Rectal smooth muscle tissue (tissue), 1 donor: ENCODE measurements around the gene HSFX2.
"Not testable (repeated sequence)": the region's sequence is repeated elsewhere in the genome, so short reads cannot be mapped to it uniquely, and the experiment has no call there.

Experiments used
- H3K27ac ChIP-seq: one replicate; pipeline ENCODE4 v1.7.0; 2013; ENCODE audit warnings: low read depth, low read length, inconsistent platforms
- H3K27me3 ChIP-seq: one replicate; pipeline ENCODE4 v1.7.0; 2013; ENCODE audit warnings: low read length; ENCODE audit not compliant: control insufficient read depth, insufficient read depth
- H3K36me3 ChIP-seq: one replicate; pipeline ENCODE4 v1.7.0; 2013; ENCODE audit warnings: low read length; ENCODE audit not compliant: control insufficient read depth, insufficient read depth
- H3K4me1 ChIP-seq: one replicate; pipeline ENCODE4 v1.7.0; 2013; ENCODE audit warnings: low read length; ENCODE audit not compliant: control insufficient read depth, insufficient read depth
- H3K4me3 ChIP-seq: one replicate; pipeline ENCODE4 v1.7.0; 2013; ENCODE audit warnings: low read length
- H3K9ac ChIP-seq: one replicate; pipeline ENCODE4 v1.7.0; 2013; ENCODE audit warnings: low read length

HSFX2 gene

DNA sequence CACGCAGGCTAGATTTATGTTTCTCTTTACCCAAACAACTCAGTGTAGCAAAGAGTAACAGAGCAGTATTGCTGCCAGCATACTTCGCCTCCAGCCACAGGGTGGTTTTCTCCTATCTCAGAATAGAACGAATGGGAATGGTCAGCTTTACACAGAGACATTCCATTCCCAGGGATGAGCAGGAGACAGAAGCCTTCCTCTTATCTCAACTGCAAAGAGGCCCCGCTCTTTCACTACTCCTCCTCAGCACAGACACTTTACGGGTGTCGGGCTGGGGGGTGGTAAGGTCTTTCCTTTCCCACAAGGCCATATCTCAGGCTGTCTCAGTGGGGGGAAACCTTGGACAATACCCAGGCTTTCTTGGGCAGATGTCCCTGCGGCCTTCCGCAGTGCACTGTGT, 31.7 kb upstream of the HSFX2 start:
- H3K27ac ChIP-seq, H3K4me3 ChIP-seq, H3K9ac ChIP-seq, H3K27me3 ChIP-seq, H3K36me3 ChIP-seq, H3K4me1 ChIP-seq: not testable (repeated sequence)

- H3K36me3 ChIP-seq, H3K27ac ChIP-seq, H3K4me1 ChIP-seq, H3K27me3 ChIP-seq, H3K4me3 ChIP-seq, H3K9ac ChIP-seq: not testable (repeated sequence)
Measured at GRCh38 chrX:149619662-149620061, 24.5 kb upstream of the HSFX2 start.

DNA sequence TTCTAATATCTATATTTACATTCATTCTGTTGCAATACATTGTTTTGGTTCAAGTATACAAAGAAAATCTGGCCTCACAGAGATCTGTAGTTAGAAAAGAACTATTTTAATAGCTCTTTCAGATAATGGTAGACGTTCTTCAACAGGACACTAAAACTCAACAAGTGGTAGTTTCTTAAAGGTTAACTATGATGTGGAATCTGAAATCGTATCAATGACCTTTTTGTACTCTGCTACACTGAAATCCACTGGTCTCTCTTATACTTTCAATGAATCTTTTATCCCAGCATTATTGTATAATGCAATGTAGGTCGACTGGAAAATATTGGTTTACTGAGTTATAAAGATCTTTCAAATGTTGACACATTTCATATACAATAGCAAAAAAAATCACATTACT, 23.8 kb upstream of the HSFX2 start:
- Histone ChIP-seq H3K4me1 (no peaks in the 10 kb centered on the region), H3K27me3 (no peaks in the 10 kb centered on the region), H3K27ac (no peak overlapping the region), H3K9ac (no peak overlapping the region), H3K4me3 (no peak overlapping the region), H3K36me3 (no peaks in the 10 kb centered on the region)

DNA sequence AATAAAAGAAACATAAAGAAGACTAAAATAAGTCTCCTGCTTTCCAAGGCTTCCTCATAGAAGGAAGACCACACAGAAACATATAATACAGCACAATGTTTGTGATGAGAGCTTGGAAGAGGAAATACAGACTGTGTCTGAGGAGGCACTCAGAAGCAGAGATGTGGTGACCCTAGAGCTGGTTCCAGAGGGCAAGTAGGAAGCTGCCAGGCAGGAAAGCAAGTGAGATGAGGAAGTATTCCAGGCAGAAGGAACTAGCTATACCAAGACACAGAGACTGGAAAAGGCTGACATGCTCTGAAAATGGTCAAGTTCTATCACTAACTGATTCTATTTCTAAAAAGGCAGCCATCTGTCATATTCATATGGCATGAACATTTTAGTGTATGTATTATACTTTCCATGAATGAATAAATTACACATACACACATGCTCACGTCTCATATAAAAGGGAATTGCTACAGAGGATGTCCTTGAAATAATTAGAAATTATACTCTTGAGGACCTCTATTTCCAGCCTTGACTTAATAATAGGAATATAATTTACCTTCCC, 16.6 kb upstream of the HSFX2 start:
- H3K4me1 ChIP-seq: no peaks in the 10 kb centered on the region
- H3K27me3 ChIP-seq: no peaks in the 10 kb centered on the region
- H3K27ac ChIP-seq: no peak overlapping the region
- H3K9ac ChIP-seq: no peak overlapping the region
- no peaks in the 10 kb centered on the region for H3K36me3 ChIP-seq
- H3K4me3 ChIP-seq: no peak overlapping the region

DNA sequence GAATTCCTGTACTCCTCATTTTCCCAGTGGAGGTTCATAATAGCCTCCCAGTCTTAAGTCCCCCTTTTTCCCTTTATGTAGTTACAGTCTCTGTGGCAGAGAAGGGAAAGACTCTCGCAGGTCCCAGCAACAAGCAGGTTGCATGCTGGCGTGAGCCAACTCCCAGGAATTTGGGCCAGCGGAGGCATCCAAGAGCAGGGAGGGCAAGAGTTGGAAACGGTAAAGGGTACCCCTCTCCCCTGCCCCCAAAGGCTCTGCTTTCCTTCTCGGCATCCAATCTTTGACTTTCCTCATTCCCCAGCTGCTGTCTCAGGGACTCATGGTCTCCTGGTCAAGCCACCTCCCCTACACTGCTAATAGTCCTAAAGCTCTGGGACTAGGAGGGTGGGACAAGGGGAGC, 15.4 kb upstream of the HSFX2 start:
- Histone ChIP-seq H3K27ac (no peak overlapping the region), H3K4me1 (peaks cover 2% of the 10 kb centered on the region), H3K4me3 (no peak overlapping the region), H3K9ac (no peak overlapping the region), H3K36me3 (peaks cover 3% of the 10 kb centered on the region), H3K27me3 (no peaks in the 10 kb centered on the region)

- Histone ChIP-seq H3K36me3 (peaks cover 3% of the 10 kb centered on the region), H3K27ac (no peak overlapping the region), H3K9ac (no peak overlapping the region), H3K4me3 (no peak overlapping the region), H3K27me3 (no peaks in the 10 kb centered on the region), H3K4me1 (peaks cover 2% of the 10 kb centered on the region)
Measured at GRCh38 chrX:149607699-149608098, 12.6 kb upstream of the HSFX2 start.

GRCh38 chrX:149605248-149605885, 10.3 kb upstream of the HSFX2 start:
- H3K4me3 ChIP-seq, H3K9ac ChIP-seq, H3K27ac ChIP-seq, H3K36me3 ChIP-seq, H3K27me3 ChIP-seq, H3K4me1 ChIP-seq: not testable (repeated sequence)

DNA sequence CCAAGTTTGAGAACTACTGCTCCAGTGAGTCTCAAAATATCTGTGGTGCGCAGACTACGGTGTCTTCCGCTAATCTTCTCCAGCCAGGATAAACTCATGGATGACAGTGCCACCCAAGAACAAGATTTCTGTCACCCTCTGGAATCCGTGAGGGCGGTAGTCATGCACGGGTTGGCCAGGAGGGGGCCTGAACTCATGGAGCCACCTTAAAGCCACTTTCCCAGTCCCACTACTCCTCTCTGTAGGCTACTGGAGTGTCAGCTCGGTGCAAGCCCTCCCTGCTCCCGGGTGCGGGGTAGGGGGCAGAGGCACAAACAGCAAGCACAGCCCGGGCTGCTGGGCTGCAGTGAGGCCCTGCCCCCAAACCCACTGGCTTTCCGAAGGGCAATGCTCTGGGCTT, 3.5 kb upstream of the HSFX2 start:
- H3K4me1 ChIP-seq, H3K27me3 ChIP-seq, H3K27ac ChIP-seq, H3K9ac ChIP-seq, H3K4me3 ChIP-seq, H3K36me3 ChIP-seq: not testable (repeated sequence)

- not testable (repeated sequence) for H3K27me3 ChIP-seq
Measured at GRCh38 chrX:149595943-149596342, 829 bp upstream of the HSFX2 start.

DNA sequence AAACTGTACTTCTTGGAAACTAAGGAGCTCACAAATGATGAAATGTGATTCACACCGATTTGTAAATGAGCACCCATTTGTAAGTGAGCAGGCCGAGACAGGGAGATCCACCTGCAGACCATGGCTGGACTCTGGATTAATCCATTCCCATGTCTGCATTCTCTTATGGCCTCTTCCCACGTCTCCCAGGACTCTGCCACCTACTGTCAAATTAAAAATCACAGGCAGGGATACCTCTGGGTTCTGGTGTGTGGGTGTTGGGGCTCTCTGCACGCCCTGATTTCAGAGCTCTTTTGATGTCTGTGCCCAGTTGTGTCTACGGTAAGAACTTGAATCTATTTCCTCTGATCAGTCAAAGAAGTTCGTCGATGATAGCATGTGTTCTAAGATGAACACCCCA, 4.1 kb downstream of the HSFX2 start:
- H3K36me3 ChIP-seq, H3K4me1 ChIP-seq, H3K27me3 ChIP-seq, H3K9ac ChIP-seq, H3K27ac ChIP-seq, H3K4me3 ChIP-seq: not testable (repeated sequence)

More at GRCh38 chrX:149595943-149596342, 829 bp upstream of the HSFX2 start:
- not testable (repeated sequence) for H3K4me1 ChIP-seq, H3K9ac ChIP-seq, H3K27ac ChIP-seq, H3K4me3 ChIP-seq, H3K36me3 ChIP-seq

GRCh38 chrX:149587359-149587758, 7.8 kb downstream of the HSFX2 start, which contains the start of gene MAGEA9B:
TSS of gene MAGEA9B (minus strand) at chrX:149587459. CDS start at chrX:149583179, 4,280 bp downstream.
- not testable (repeated sequence) for H3K27me3 ChIP-seq, H3K27ac ChIP-seq, H3K4me3 ChIP-seq, H3K4me1 ChIP-seq, H3K9ac ChIP-seq, H3K36me3 ChIP-seq

DNA sequence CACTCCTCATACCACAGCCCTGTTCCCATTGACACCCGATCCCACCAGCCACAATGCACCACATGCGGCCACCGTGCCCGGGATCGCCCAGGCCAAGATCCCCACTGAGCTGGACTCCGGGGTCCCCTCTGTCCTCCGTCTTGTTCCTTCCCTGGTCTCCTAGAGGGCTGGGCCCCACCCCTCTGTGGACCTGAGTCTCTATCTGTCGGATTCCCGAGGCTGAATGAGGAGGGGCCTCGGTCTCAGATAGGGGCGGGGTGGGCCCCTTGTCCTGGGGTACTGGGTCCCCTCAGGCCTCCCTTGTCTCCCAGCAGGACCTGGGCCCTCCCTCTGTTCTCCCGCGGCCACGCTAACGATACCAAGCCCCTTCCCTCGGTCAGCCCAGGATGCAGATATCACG, 9.5 kb downstream of the HSFX2 start:
- not testable (repeated sequence) for H3K27me3 ChIP-seq, H3K4me3 ChIP-seq, H3K4me1 ChIP-seq, H3K9ac ChIP-seq, H3K27ac ChIP-seq, H3K36me3 ChIP-seq

DNA sequence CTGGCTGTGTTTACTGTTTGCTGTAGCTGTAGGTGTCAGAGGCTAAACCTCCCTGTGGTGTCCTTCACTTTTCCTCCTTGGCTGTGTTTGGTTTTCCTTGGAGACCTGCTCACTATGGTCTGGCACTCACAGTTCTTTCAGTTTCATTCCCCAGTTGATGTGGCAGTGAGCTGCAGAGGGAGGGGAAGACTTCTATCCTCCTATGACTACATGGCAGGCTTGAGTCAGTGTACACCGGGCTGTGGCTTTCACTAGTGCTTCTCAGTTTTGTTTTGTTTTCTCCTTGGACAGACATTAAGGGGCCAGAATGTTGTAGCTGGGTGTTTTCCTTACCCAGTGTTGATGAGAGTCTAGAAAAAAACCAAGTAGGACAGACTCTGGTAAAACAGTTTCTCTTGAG, 21.7 kb downstream of the HSFX2 start:
- H3K4me3 ChIP-seq, H3K36me3 ChIP-seq, H3K9ac ChIP-seq, H3K4me1 ChIP-seq, H3K27ac ChIP-seq, H3K27me3 ChIP-seq: not testable (repeated sequence)
